Left renal pelvis (tissue), 4 donors: ENCODE measurements around the gene ATAD3A. TPM values are rescaled to one million over a fixed set of nuclear protein-coding genes. Genes with fewer than 3 reads are reported as not detected.
A peak's percentile ranks its signal among the peaks of the same experiment; 100 is the strongest.
"Not testable (repeated sequence)": the region's sequence is repeated elsewhere in the genome, so short reads cannot be mapped to it uniquely, and the experiment has no call there.

Experiments used
- DNase-seq, 4 donors: peaks; one replicate each; pipeline ENCODE4 v3.0.0-alpha.2; 2013; ENCODE audit warnings: low read depth in 4 of 4, low spot score in 3 of 4
- polyA plus RNA-seq, 4 donors: library from polyadenylated mRNA; unstranded; fragments of 120-200 nt; gene quantifications; one replicate each; pipeline ENCODE4 v1.2.1, GENCODE V29; 2013; ENCODE audit not compliant: insufficient read length in 4 of 4

ATAD3A gene
- polyA plus RNA-seq, 4 donors = 14.4 to 30.0 (median 19.2) TPM

- DNase-seq = no peak
These were observed 40.3 kb downstream of the ATAD3A start for GRCh38 chr1:1552263-1552639.

- no peak for DNase-seq
These were observed 42.0 kb downstream of the ATAD3A start for GRCh38 chr1:1553821-1554494.

GRCh38 chr1:1554550-1554925, 42.6 kb downstream of the ATAD3A start:
- no peak for DNase-seq

GRCh38 chr1:1554926-1555915, 43.3 kb downstream of the ATAD3A start:
- no peak for DNase-seq

GRCh38 chr1:1556505-1556904, 44.5 kb downstream of the ATAD3A start:
- no peak for DNase-seq

GRCh38 chr1:1556961-1557360, 45.0 kb downstream of the ATAD3A start:
- DNase-seq = not testable (repeated sequence)

- not testable (repeated sequence) for DNase-seq
These were observed 45.7 kb downstream of the ATAD3A start for GRCh38 chr1:1557688-1558087.

- DNase-seq = no peak
These were observed 46.6 kb downstream of the ATAD3A start for GRCh38 chr1:1558591-1558990.

GRCh38 chr1:1559066-1559465, 47.1 kb downstream of the ATAD3A start:
- DNase-seq = no peak

- DNase-seq = no peak
These were observed 48.2 kb downstream of the ATAD3A start for GRCh38 chr1:1560178-1560577.

GRCh38 chr1:1561801-1562470, 50.0 kb downstream of the ATAD3A start:
- no peak for DNase-seq

- no peak for DNase-seq
These were observed 50.7 kb downstream of the ATAD3A start for GRCh38 chr1:1562556-1563195.

- no peak for DNase-seq
These were observed 51.7 kb downstream of the ATAD3A start for GRCh38 chr1:1563688-1564087.

GRCh38 chr1:1564268-1564667, 52.3 kb downstream of the ATAD3A start:
- DNase-seq = no peak

- no peak for DNase-seq
These were observed 53.4 kb downstream of the ATAD3A start for GRCh38 chr1:1565340-1565739.

GRCh38 chr1:1567152-1567875, 55.4 kb downstream of the ATAD3A start:
- no peak for DNase-seq

- no peak for DNase-seq
These were observed 55.9 kb downstream of the ATAD3A start for GRCh38 chr1:1567891-1568291.

- DNase-seq = no peak
These were observed 57.4 kb downstream of the ATAD3A start for GRCh38 chr1:1569341-1569740.

- DNase-seq = peak in 2 of 4 donors; percentile 39 to 62
These were observed 62.1 kb downstream of the ATAD3A start for GRCh38 chr1:1573843-1574720.
